ENCODE measurements around the gene CENPH.

Gene CENPH

GRCh38 chr5:69257577-69257976 is 68.2 kb downstream of the CENPH start:
- H3K9me3 ChIP-seq (ENCODE audit: control insufficient read depth in 1 of 2, low read length in 2 of 2) = no peaks in the 10 kb centered on the region
- no peaks in the 10 kb centered on the region for H3K27me3 ChIP-seq (ENCODE audit: low read depth, low read length)
- H3K4me3 ChIP-seq (ENCODE audit: low read depth in 1 of 2, low read length in 2 of 2) = no peak overlapping the region
- H3K4me1 ChIP-seq (ENCODE audit: control insufficient read depth in 1 of 2, insufficient read depth in 2 of 2, low read length in 2 of 2) = no peaks in the 10 kb centered on the region
- H3K36me3 ChIP-seq (ENCODE audit: control insufficient read depth in 1 of 2, insufficient read depth in 2 of 2, low read length in 2 of 2) = peaks cover 27 to 29% of the 10 kb centered on the region in 2 donors
- H3K27ac ChIP-seq (ENCODE audit: low read length) = no peak overlapping the region
